Gastrocnemius medialis (tissue), 4 donors: ENCODE results near the gene ATP10B.

Source experiments
- POLR2A ChIP-seq, 2 donors: fragments of 450-650 bp; IDR thresholded peaks; one replicate each; pipeline ENCODE4 v1.6.1; 2017; ENCODE audit warnings: antibody characterized with exemption in 2 of 2, mild to moderate bottlenecking in 2 of 2, moderate library complexity in 2 of 2
- TF ChIP-seq, protein P1 (sequence below), 5 experiments: fragments of 450-650 bp in 3 of 5; fragments of 200-600 bp in 2 of 5; sonication (generic) in 2 of 5; IDR thresholded peaks in 4 of 5; conservative IDR thresholded peaks in 1 of 5; 1 replicate in 4 of 5; 2 replicates in 1 of 5; pipeline ENCODE4 v1.5.1; 2016 to 2019; ENCODE audit warnings: antibody characterized with exemption in 5 of 5, mild to moderate bottlenecking in 3 of 5, moderate library complexity in 3 of 5

DNA sequence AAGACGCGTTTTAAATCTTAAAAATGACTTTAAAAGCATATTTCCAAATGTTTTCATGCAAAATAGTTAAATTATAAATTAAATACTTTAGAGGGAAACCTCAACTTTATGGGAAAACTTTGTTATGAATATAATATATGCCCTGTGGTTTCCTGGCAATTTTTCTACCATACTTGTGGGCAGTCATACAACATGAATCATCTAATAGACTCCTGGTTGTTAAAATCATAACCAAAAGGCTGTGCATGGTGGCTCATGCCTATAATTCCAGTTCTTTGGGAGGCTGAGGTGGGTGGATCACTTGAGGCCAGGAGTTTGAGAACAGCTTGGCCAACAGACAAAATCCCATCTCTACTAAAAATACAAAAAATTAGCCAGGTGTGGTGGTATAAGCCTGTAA is 18.2 kb downstream of the ATP10B start:
- TF ChIP-seq, protein P1, sequence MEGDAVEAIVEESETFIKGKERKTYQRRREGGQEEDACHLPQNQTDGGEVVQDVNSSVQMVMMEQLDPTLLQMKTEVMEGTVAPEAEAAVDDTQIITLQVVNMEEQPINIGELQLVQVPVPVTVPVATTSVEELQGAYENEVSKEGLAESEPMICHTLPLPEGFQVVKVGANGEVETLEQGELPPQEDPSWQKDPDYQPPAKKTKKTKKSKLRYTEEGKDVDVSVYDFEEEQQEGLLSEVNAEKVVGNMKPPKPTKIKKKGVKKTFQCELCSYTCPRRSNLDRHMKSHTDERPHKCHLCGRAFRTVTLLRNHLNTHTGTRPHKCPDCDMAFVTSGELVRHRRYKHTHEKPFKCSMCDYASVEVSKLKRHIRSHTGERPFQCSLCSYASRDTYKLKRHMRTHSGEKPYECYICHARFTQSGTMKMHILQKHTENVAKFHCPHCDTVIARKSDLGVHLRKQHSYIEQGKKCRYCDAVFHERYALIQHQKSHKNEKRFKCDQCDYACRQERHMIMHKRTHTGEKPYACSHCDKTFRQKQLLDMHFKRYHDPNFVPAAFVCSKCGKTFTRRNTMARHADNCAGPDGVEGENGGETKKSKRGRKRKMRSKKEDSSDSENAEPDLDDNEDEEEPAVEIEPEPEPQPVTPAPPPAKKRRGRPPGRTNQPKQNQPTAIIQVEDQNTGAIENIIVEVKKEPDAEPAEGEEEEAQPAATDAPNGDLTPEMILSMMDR (IDR thresholded peaks at IDR 0.05 in 4 of 5, conservative IDR thresholded peaks at IDR 0.05 in 1 of 5) = no peak
- no peak for TF ChIP-seq POLR2A (IDR thresholded peaks at IDR 0.05)
